Measurements from ENCODE around the gene GPM6B.

The GPM6B gene

DNA sequence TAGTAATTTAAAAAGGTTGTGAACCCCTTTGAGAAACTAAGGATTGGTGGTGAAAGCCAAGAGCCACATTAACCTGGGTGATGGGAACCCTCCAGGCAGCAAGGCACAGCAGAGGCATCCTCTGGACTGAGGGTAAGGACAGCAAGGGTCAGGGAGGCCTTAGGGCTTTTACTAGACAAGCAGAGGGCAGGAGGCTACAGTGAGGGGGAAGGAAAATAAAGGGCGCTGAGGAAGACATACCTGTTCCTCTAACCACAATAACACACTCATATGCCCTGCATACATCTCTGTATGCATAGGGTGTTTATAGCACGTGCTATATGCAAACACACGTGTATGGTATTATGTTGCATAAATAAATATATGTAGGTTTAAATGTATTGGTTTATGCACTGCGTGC, 18.7 kb downstream of the GPM6B start:
- H4K12ac ChIP-seq (ENCODE audit: low read depth, low read length), result no peak overlapping the region
- H3K23ac ChIP-seq (ENCODE audit: low read length), result no peak overlapping the region
- no peak overlapping the region for H3K27ac ChIP-seq (ENCODE audit: low read depth, low read length)
- no peak overlapping the region for H3K18ac ChIP-seq (ENCODE audit: low read length)
- H3K27me3 ChIP-seq (ENCODE audit: insufficient read depth, low read length), result no peaks in the 10 kb centered on the region
- H4K91ac ChIP-seq (ENCODE audit: low read depth, low read length), result no peak overlapping the region
- H3K9ac ChIP-seq (ENCODE audit: low read length), result no peak overlapping the region
- no peak overlapping the region for H2BK12ac ChIP-seq (ENCODE audit: low read length)
- H3K4me3 ChIP-seq (ENCODE audit: low read depth, low read length), result no peak overlapping the region
- no peaks in the 10 kb centered on the region for H3K9me3 ChIP-seq (ENCODE audit: insufficient read depth, low read depth, low read length)
- no peaks in the 10 kb centered on the region for H3K79me2 ChIP-seq (ENCODE audit: control insufficient read depth, insufficient read depth, low read length, poor library complexity)
- no peak overlapping the region for H2BK120ac ChIP-seq (ENCODE audit: insufficient read depth, low read length, poor library complexity)
- H3K79me1 ChIP-seq (ENCODE audit: low read length), result no peaks in the 10 kb centered on the region
- WGBS (ENCODE audit: extremely low coverage, insufficient coverage, insufficient read length), result no CpG with 5 or more reads among the region's 4 CpGs
- no peak for DNase-seq
- no peak overlapping the region for H2AFZ ChIP-seq (ENCODE audit: insufficient read depth, low read length, poor library complexity)
- H3K14ac ChIP-seq (ENCODE audit: low read length), result no peak overlapping the region
- H2AK5ac ChIP-seq (ENCODE audit: low read length), result no peak overlapping the region
- no peak overlapping the region for H4K8ac ChIP-seq (ENCODE audit: low read depth, low read length)
- H3K36me3 ChIP-seq (ENCODE audit: control insufficient read depth in 1 of 2, insufficient read depth in 2 of 2, low read length in 2 of 2), result no peaks in the 10 kb centered on the region
- no peak overlapping the region for H3K4ac ChIP-seq (ENCODE audit: low read depth, low read length)
- no peak overlapping the region for H3K4me2 ChIP-seq (ENCODE audit: low read length)
- H2BK5ac ChIP-seq (ENCODE audit: low read depth, low read length, poor library complexity), result no peak overlapping the region
- no peaks in the 10 kb centered on the region for H3K4me1 ChIP-seq (ENCODE audit: control insufficient read depth in 1 of 2, insufficient read depth in 2 of 2, low read length in 2 of 2)

DNA sequence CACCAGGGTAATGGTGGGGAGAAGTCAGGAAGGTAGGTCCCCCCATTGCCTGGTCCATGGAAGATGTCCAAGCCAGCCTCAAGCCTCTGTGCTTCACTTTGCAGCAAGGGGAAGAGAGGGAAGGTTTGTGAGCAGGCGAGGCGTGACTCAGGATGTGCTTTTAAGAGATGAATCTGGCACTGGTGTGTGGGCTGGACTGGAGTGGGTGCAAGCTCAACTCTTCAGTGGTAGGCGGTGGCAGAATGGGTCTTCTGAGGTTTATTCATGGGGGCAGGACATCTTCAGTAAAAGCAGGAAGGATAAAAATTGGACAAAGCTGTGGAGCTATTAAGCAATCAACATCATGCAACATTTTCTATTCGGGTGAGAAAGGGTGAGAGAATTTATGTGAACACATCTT, 19.4 kb downstream of the GPM6B start:
- Histone ChIP-seq H3K79me2 (ENCODE audit: control insufficient read depth, insufficient read depth, low read length, poor library complexity) (no peaks in the 10 kb centered on the region), H2AFZ (ENCODE audit: insufficient read depth, low read length, poor library complexity) (no peak overlapping the region), H3K4me3 (ENCODE audit: low read depth, low read length) (no peak overlapping the region), H3K27ac (ENCODE audit: low read depth, low read length) (no peak overlapping the region), H3K27me3 (ENCODE audit: insufficient read depth, low read length) (no peaks in the 10 kb centered on the region), H3K4me1 (ENCODE audit: control insufficient read depth in 1 of 2, insufficient read depth in 2 of 2, low read length in 2 of 2) (no peaks in the 10 kb centered on the region), H3K9me3 (ENCODE audit: insufficient read depth, low read depth, low read length) (no peaks in the 10 kb centered on the region), H3K18ac (ENCODE audit: low read length) (no peak overlapping the region), H3K79me1 (ENCODE audit: low read length) (no peaks in the 10 kb centered on the region), H3K4ac (ENCODE audit: low read depth, low read length) (no peak overlapping the region), H4K8ac (ENCODE audit: low read depth, low read length) (no peak overlapping the region), H4K91ac (ENCODE audit: low read depth, low read length) (no peak overlapping the region), H3K9ac (ENCODE audit: low read length) (no peak overlapping the region), H2BK5ac (ENCODE audit: low read depth, low read length, poor library complexity) (no peak overlapping the region), H4K12ac (ENCODE audit: low read depth, low read length) (peak overlapping the region; percentile 36), H2BK120ac (ENCODE audit: insufficient read depth, low read length, poor library complexity) (no peak overlapping the region), H2AK5ac (ENCODE audit: low read length) (no peak overlapping the region), H3K23ac (ENCODE audit: low read length) (no peak overlapping the region), H3K4me2 (ENCODE audit: low read length) (no peak overlapping the region), H3K36me3 (ENCODE audit: control insufficient read depth in 1 of 2, insufficient read depth in 2 of 2, low read length in 2 of 2) (no peaks in the 10 kb centered on the region), H2BK12ac (ENCODE audit: low read length) (no peak overlapping the region), H3K14ac (ENCODE audit: low read length) (no peak overlapping the region)
- no peak for DNase-seq
- no CpG with 5 or more reads among the region's 4 CpGs for WGBS (ENCODE audit: extremely low coverage, insufficient coverage, insufficient read length)

DNA sequence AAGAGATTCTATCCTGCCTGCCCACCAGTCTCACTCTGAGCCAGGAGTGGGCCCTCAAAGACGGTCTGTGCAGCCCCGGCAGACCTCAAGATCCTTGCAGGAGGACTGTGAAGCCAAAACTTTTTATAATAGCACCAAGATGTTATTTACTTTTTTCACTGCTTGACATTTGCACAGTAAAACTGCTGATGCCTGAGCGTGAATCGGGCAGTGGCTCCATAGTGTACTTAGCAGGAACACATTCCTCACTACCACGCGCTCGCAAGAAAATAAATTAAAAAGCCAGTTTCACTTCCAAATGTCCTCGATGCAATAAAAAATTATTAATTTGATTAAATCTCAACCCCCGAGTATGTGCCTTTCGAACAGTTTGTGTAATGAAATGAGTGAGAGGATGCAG, 22.5 kb downstream of the GPM6B start:
- Histone ChIP-seq H3K79me1 (ENCODE audit: low read length) (no peaks in the 10 kb centered on the region), H4K8ac (ENCODE audit: low read depth, low read length) (no peak overlapping the region), H2BK5ac (ENCODE audit: low read depth, low read length, poor library complexity) (no peak overlapping the region), H2AK5ac (ENCODE audit: low read length) (no peak overlapping the region), H3K27me3 (ENCODE audit: insufficient read depth, low read length) (no peaks in the 10 kb centered on the region), H2BK12ac (ENCODE audit: low read length) (no peak overlapping the region), H4K12ac (ENCODE audit: low read depth, low read length) (no peak overlapping the region), H3K4ac (ENCODE audit: low read depth, low read length) (no peak overlapping the region), H3K79me2 (ENCODE audit: control insufficient read depth, insufficient read depth, low read length, poor library complexity) (no peaks in the 10 kb centered on the region), H3K4me1 (ENCODE audit: control insufficient read depth in 1 of 2, insufficient read depth in 2 of 2, low read length in 2 of 2) (peaks cover 0 to 6% of the 10 kb centered on the region in 2 experiments), H3K27ac (ENCODE audit: low read depth, low read length) (no peak overlapping the region), H4K91ac (ENCODE audit: low read depth, low read length) (no peak overlapping the region), H3K9me3 (ENCODE audit: insufficient read depth, low read depth, low read length) (no peaks in the 10 kb centered on the region), H3K18ac (ENCODE audit: low read length) (no peak overlapping the region), H3K23ac (ENCODE audit: low read length) (no peak overlapping the region), H3K14ac (ENCODE audit: low read length) (no peak overlapping the region), H3K36me3 (ENCODE audit: control insufficient read depth in 1 of 2, insufficient read depth in 2 of 2, low read length in 2 of 2) (no peaks in the 10 kb centered on the region), H3K4me2 (ENCODE audit: low read length) (no peak overlapping the region), H3K4me3 (ENCODE audit: low read depth, low read length) (no peak overlapping the region), H3K9ac (ENCODE audit: low read length) (no peak overlapping the region), H2AFZ (ENCODE audit: insufficient read depth, low read length, poor library complexity) (no peak overlapping the region), H2BK120ac (ENCODE audit: insufficient read depth, low read length, poor library complexity) (no peak overlapping the region)
- no peak for DNase-seq
- WGBS (ENCODE audit: extremely low coverage, insufficient coverage, insufficient read length), result no CpG with 5 or more reads among the region's 10 CpGs

DNA sequence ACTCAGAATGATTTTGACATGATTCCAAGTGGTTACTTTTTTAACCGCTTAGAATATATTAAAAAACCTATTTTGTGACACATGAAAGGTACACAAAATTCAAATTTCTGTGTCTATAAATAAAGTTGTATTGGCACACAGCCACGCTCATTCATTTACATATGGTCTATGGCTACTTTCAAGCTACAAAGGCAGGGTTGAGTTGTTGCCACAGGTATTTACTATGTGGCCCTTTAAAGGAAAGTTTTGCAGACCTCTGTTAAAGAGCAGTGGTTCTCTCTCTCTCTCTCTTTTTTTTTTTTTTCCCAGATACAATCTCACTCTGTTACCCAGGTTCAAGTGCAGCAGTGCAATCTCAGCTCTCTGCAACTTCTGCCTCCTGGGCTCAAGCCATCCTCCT, 23.0 kb downstream of the GPM6B start:
- Histone ChIP-seq H3K18ac (ENCODE audit: low read length) (no peak overlapping the region), H2AFZ (ENCODE audit: insufficient read depth, low read length, poor library complexity) (no peak overlapping the region), H3K9me3 (ENCODE audit: insufficient read depth, low read depth, low read length) (no peaks in the 10 kb centered on the region), H2AK5ac (ENCODE audit: low read length) (no peak overlapping the region), H4K91ac (ENCODE audit: low read depth, low read length) (no peak overlapping the region), H3K14ac (ENCODE audit: low read length) (no peak overlapping the region), H3K27ac (ENCODE audit: low read depth, low read length) (no peak overlapping the region), H3K4me3 (ENCODE audit: low read depth, low read length) (no peak overlapping the region), H3K4ac (ENCODE audit: low read depth, low read length) (no peak overlapping the region), H3K23ac (ENCODE audit: low read length) (no peak overlapping the region), H4K8ac (ENCODE audit: low read depth, low read length) (no peak overlapping the region), H3K4me1 (ENCODE audit: control insufficient read depth in 1 of 2, insufficient read depth in 2 of 2, low read length in 2 of 2) (peaks cover 0 to 6% of the 10 kb centered on the region in 2 experiments), H2BK12ac (ENCODE audit: low read length) (no peak overlapping the region), H3K36me3 (ENCODE audit: control insufficient read depth in 1 of 2, insufficient read depth in 2 of 2, low read length in 2 of 2) (no peaks in the 10 kb centered on the region), H2BK5ac (ENCODE audit: low read depth, low read length, poor library complexity) (no peak overlapping the region), H3K79me1 (ENCODE audit: low read length) (no peaks in the 10 kb centered on the region), H4K12ac (ENCODE audit: low read depth, low read length) (no peak overlapping the region), H3K4me2 (ENCODE audit: low read length) (no peak overlapping the region), H3K27me3 (ENCODE audit: insufficient read depth, low read length) (no peaks in the 10 kb centered on the region), H2BK120ac (ENCODE audit: insufficient read depth, low read length, poor library complexity) (no peak overlapping the region), H3K9ac (ENCODE audit: low read length) (no peak overlapping the region), H3K79me2 (ENCODE audit: control insufficient read depth, insufficient read depth, low read length, poor library complexity) (no peaks in the 10 kb centered on the region)
- no CpG with 5 or more reads among the region's 2 CpGs for WGBS (ENCODE audit: extremely low coverage, insufficient coverage, insufficient read length)
- DNase-seq, result no peak
